H1 (cell line): Measurements from ENCODE around the gene SLC22A23. TPM values are rescaled to one million over a fixed set of nuclear protein-coding genes. Genes with fewer than 3 reads are reported as not detected.
A peak's percentile ranks its signal among the peaks of the same experiment; 100 is the strongest.

Source experiments
- CTCF ChIA-PET: fragments of 300-600 bp; sonication (Branson Sonifier 250); formaldehyde crosslinking; loops from one replicate; lab custom pipeline; 2021; ENCODE audit not compliant: partially characterized antibody; lab: Charles Lee
- POLR2A ChIA-PET: fragments of 300-600 bp; sonication (Branson Sonifier 250); formaldehyde crosslinking; loops from one replicate; lab custom pipeline; 2021; ENCODE audit warnings: inconsistent platforms; ENCODE audit not compliant: partially characterized antibody; lab: Charles Lee
- DNase-seq, 2 experiments: peaks; one replicate each; pipeline versions ENCODE4 v3.0.0 to v3.0.0-alpha.2; 2010 to 2022; ENCODE audit warnings: low spot score in 2 of 2, low read depth in 1 of 2, mixed read lengths in 1 of 2
- FAIRE-seq: peaks from 2 replicates; lab custom pipeline; 2011; peaks lifted over from hg19 to GRCh38; lab: Jason Lieb, UNC
- H2AFZ ChIP-seq: 2 replicates; pipeline ENCODE4 v1.8.1; 2012; ENCODE audit warnings: low read length, inconsistent platforms
- H2AK5ac ChIP-seq: 2 replicates; pipeline ENCODE4 v1.6.1; 2013; ENCODE audit warnings: low read depth, low read length
- H2BK120ac ChIP-seq: replicated peaks from 2 replicates; pipeline ENCODE3; 2013; ENCODE audit warnings: low read depth, low read length, inconsistent platforms
- H2BK12ac ChIP-seq: 2 replicates; pipeline ENCODE4 v1.6.1; 2013; ENCODE audit warnings: low read depth, low read length
- H2BK15ac ChIP-seq: 2 replicates; pipeline ENCODE4 v1.6.1; 2013; ENCODE audit warnings: low read length
- H2BK20ac ChIP-seq: 2 replicates; pipeline ENCODE4 v1.6.1; 2013; ENCODE audit warnings: low read length
- H2BK5ac ChIP-seq: 2 replicates; pipeline ENCODE4 v1.6.1; 2013; ENCODE audit warnings: low read depth, low read length
- H3K14ac ChIP-seq: 2 replicates; pipeline ENCODE4 v1.6.1; 2013; ENCODE audit warnings: inconsistent platforms; ENCODE audit not compliant: insufficient read length
- H3K18ac ChIP-seq: 2 replicates; pipeline ENCODE4 v1.6.1; 2013; ENCODE audit warnings: low read length; ENCODE audit errors: extremely low read depth
- H3K23ac ChIP-seq: 2 replicates; pipeline ENCODE4 v1.6.1; 2013; ENCODE audit warnings: inconsistent platforms; ENCODE audit not compliant: insufficient read length
- H3K23me2 ChIP-seq: 2 replicates; pipeline ENCODE4 v1.6.1; 2013; ENCODE audit warnings: low read depth, low read length
- H3K27ac ChIP-seq: 2 replicates; pipeline ENCODE4 v1.6.1; 2011; ENCODE audit warnings: low read depth, low read length, inconsistent platforms
- H3K27me3 ChIP-seq, 4 experiments: replicated peaks in 1 of 4; 1 replicate in 1 of 4; 2 replicates in 3 of 4; pipeline versions ENCODE4 v1.6.1 to v1.8.1; 2011 to 2013; ENCODE audit warnings: low read length in 3 of 4, mild to moderate bottlenecking in 3 of 4, inconsistent platforms in 2 of 4, mixed read lengths in 2 of 4, moderate library complexity in 1 of 4; ENCODE audit not compliant: control insufficient read depth in 3 of 4, insufficient read depth in 3 of 4; ENCODE audit errors: extremely low read depth in 1 of 4
- H3K36me3 ChIP-seq, 4 experiments: 2 replicates each; pipeline versions ENCODE4 v1.6.1 to v1.8.1; 2011 to 2013; ENCODE audit warnings: mild to moderate bottlenecking in 4 of 4, low read length in 3 of 4, moderate library complexity in 2 of 4, control low read depth in 1 of 4, inconsistent platforms in 1 of 4; ENCODE audit not compliant: insufficient read depth in 4 of 4, control insufficient read depth in 2 of 4
- H3K4ac ChIP-seq: replicated peaks from 2 replicates; pipeline ENCODE3; 2013; ENCODE audit warnings: low read length, low read depth, mixed read lengths, inconsistent platforms; ENCODE audit not compliant: insufficient read length
- H3K4me1 ChIP-seq, 4 experiments: replicated peaks in 1 of 4; 1 replicate in 1 of 4; 2 replicates in 3 of 4; pipeline versions ENCODE4 v1.6.1 to v1.8.1; 2011 to 2013; ENCODE audit warnings: low read length in 3 of 4, inconsistent platforms in 2 of 4, mixed read lengths in 1 of 4; ENCODE audit not compliant: insufficient read depth in 4 of 4, control insufficient read depth in 3 of 4
- H3K4me2 ChIP-seq, 2 experiments: 2 replicates each; pipeline versions ENCODE4 v1.6.1 to v1.8.1; 2011 to 2013; ENCODE audit warnings: low read depth in 2 of 2, low read length in 2 of 2, control low read depth in 1 of 2, inconsistent platforms in 1 of 2, mild to moderate bottlenecking in 1 of 2; ENCODE audit not compliant: insufficient read depth in 1 of 2
- H3K4me3 ChIP-seq, 4 experiments: fragments of 200-600, 300-600 bp in 1 of 4; sonication (generic), shearing (Covaris generic), sonication (Bioruptor Twin) in 1 of 4; 2 replicates each; pipeline versions ENCODE4 v1.5.1 to v1.8.1; 2011 to 2016; ENCODE audit warnings: low read length in 4 of 4, low read depth in 3 of 4, control low read depth in 2 of 4, inconsistent platforms in 2 of 4, mild to moderate bottlenecking in 2 of 4, mixed read lengths in 1 of 4, moderate library complexity in 1 of 4; ENCODE audit not compliant: insufficient read depth in 2 of 4; ENCODE audit errors: extremely low read depth in 1 of 4
- H3K56ac ChIP-seq: replicated peaks from 2 replicates; pipeline ENCODE3; 2013; ENCODE audit warnings: low read depth, mild to moderate bottlenecking, mixed read lengths, low read length, inconsistent platforms; ENCODE audit not compliant: insufficient read length
- H3K79me1 ChIP-seq: 2 replicates; pipeline ENCODE4 v1.6.1; 2013; ENCODE audit warnings: low read depth, low read length, control low read depth
- H3K79me2 ChIP-seq, 2 experiments: 2 replicates each; pipeline versions ENCODE4 v1.6.1 to v1.8.1; 2012 to 2013; ENCODE audit warnings: low read length in 2 of 2, mild to moderate bottlenecking in 2 of 2, inconsistent platforms in 1 of 2; ENCODE audit not compliant: insufficient read depth in 2 of 2, control insufficient read depth in 1 of 2
- H3K9ac ChIP-seq, 4 experiments: replicated peaks in 1 of 4; 1 replicate in 1 of 4; 2 replicates in 3 of 4; pipeline versions ENCODE4 v1.6.1 to v1.8.1; 2011 to 2013; ENCODE audit warnings: low read depth in 3 of 4, low read length in 3 of 4, control low read depth in 2 of 4, mild to moderate bottlenecking in 2 of 4, moderate library complexity in 2 of 4, inconsistent platforms in 1 of 4; ENCODE audit errors: extremely low read depth in 1 of 4
- H3K9me3 ChIP-seq, 2 experiments: 2 replicates each; pipeline versions ENCODE4 v1.6.1 to v1.8.1; 2012 to 2013; ENCODE audit warnings: mild to moderate bottlenecking in 2 of 2, moderate library complexity in 2 of 2, control low read depth in 1 of 2, inconsistent platforms in 1 of 2, low read depth in 1 of 2, low read length in 1 of 2, mixed read lengths in 1 of 2; ENCODE audit not compliant: insufficient read depth in 2 of 2
- H4K20me1 ChIP-seq, 2 experiments: replicated peaks in 1 of 2; 2 replicates each; pipeline versions ENCODE3 to v1.8.1; 2011 to 2013; ENCODE audit warnings: inconsistent platforms in 2 of 2, low read length in 2 of 2, mild to moderate bottlenecking in 1 of 2; ENCODE audit not compliant: insufficient read depth in 2 of 2, control insufficient read depth in 1 of 2
- H4K5ac ChIP-seq: 2 replicates; pipeline ENCODE4 v1.6.1; 2013; ENCODE audit warnings: low read length, low read depth, mixed read lengths, inconsistent platforms; ENCODE audit not compliant: insufficient read length
- H4K8ac ChIP-seq: 2 replicates; pipeline ENCODE4 v1.8.0; 2013; ENCODE audit warnings: mild to moderate bottlenecking, moderate library complexity, low read length, inconsistent platforms; ENCODE audit not compliant: insufficient read depth; ENCODE audit errors: extremely low read depth
- H4K91ac ChIP-seq: replicated peaks from 2 replicates; pipeline ENCODE3; 2013; ENCODE audit warnings: low read length, mixed read lengths, inconsistent platforms; ENCODE audit not compliant: insufficient read length
- CTBP2 ChIP-seq: IDR thresholded peaks from 2 replicates; pipeline ENCODE4 v1.7.0; 2011; ENCODE audit warnings: borderline replicate concordance, mild to moderate bottlenecking, moderate library complexity, mixed read lengths, low read length; ENCODE audit not compliant: insufficient read depth, insufficient read length
- SAP30 ChIP-seq: fragments of 300-600 bp; sonication (generic); IDR thresholded peaks from 2 replicates; pipeline ENCODE4 v1.7.1; 2012; ENCODE audit warnings: low read length, moderate library complexity, mild to moderate bottlenecking, inconsistent platforms; ENCODE audit not compliant: insufficient read depth, insufficient replicate concordance
- TEAD4 ChIP-seq: IDR thresholded peaks from 2 replicates; pipeline ENCODE4 v1.6.1; 2012; ENCODE audit warnings: low read depth, low read length, inconsistent platforms, mixed read lengths
- WGBS, 2 experiments: shearing (Covaris generic) in 1 of 2; methylation state at CpG; one replicate each; pipeline versions ENCODE4 v1.1.6 to v1.1.7; 2013 to 2015; ENCODE audit warnings: low lambda C conversion rate in 2 of 2, mixed read lengths in 2 of 2, inconsistent platforms in 1 of 2, low coverage in 1 of 2, missing lambda C conversion rate in 1 of 2; ENCODE audit not compliant: insufficient replicate concordance in 2 of 2, insufficient coverage in 1 of 2, insufficient read length in 1 of 2; ENCODE audit errors: extremely low coverage in 1 of 2, missing lambda C conversion rate in 1 of 2; 5-methylcytosine and 5-hydroxymethylcytosine counted together
- polyA plus RNA-seq, 7 experiments: library from polyadenylated mRNA; depleted of rRNA in 3 of 7; stranded (reverse) in 5 of 7; unstranded in 2 of 7; fragments of >200 nt in 5 of 7; fragments of 200-250 nt in 2 of 7; gene quantifications; 1 replicate in 5 of 7; 2 replicates in 1 of 7; 4 replicates in 1 of 7; pipeline versions ENCODE4 v1.2.1 to v1.2.3, GENCODE V29; 2011 to 2013; ENCODE audit warnings: missing spikeins in 2 of 7, mixed read lengths in 2 of 7
- total RNA-seq: library from RNA; stranded (reverse); fragmentation: NEBNext Ultra II Directional; extraction: Animal tissue kit (Norgen Biotek cat#: 25700); gene quantifications from 2 replicates; pipeline ENCODE4 v1.2.1, GENCODE V29; 2021

SLC22A23 gene
- total and polyA plus RNA-seq, 2 of the 8 experiments (the other 6 are each of a cell fraction or from before 2014, with no cell fraction given), result 9.9 to 38.4 TPM

- Histone ChIP-seq H2AFZ (no peak overlapping the region), H3K4me1 (peaks cover 27 to 47% (median 35%) of the 10 kb centered on the region in 4 experiments), H3K56ac (peak overlapping the region; percentile 33), H4K20me1 (no peaks in the 10 kb centered on the region), H3K79me2 (peaks cover 0 to 63% of the 10 kb centered on the region in 2 experiments; a peak in 2 of 4 replicates), H3K4ac (peak overlapping the region; percentile 73), H3K23ac (no peak overlapping the region), H3K18ac (peak overlapping the region; percentile 52), H3K27ac (no peak overlapping the region), H2BK20ac (peak overlapping the region; percentile 68; the same call in 1 of the 2 replicates), H2BK5ac (peak overlapping the region; percentile 95; the same call in 1 of the 2 replicates), H4K91ac (peak overlapping the region; percentile 96), H3K9ac (no peak overlapping the region), H4K8ac (no peak overlapping the region), H4K5ac (peak overlapping the region; percentile 51), H2BK15ac (no peak overlapping the region), H3K79me1 (peaks cover 3% of the 10 kb centered on the region; the same call in 1 of the 2 replicates), H3K4me3 (peak overlapping the region in 3 of 4 experiments; percentile 10 to 42 (median 14); a peak in 5 of 8 replicates), H2AK5ac (no peak overlapping the region), H3K23me2 (no peaks in the 10 kb centered on the region; the same call in 1 of the 2 replicates), H3K14ac (no peak overlapping the region), H2BK120ac (peak overlapping the region; percentile 11), H3K9me3 (no peaks in the 10 kb centered on the region), H2BK12ac (no peak overlapping the region; the same call in 1 of the 2 replicates), H3K36me3 (no peaks in the 10 kb centered on the region), H3K27me3 (no peaks in the 10 kb centered on the region), H3K4me2 (peak overlapping the region; percentile 60 to 71)
- FAIRE-seq, result peak; percentile 58
- WGBS, 2 experiments, result 0% methylated on average over 6 of the region's 6 CpGs; no CpG with 5 or more reads in 1 of the 2 experiments
- TF ChIP-seq TEAD4, result peak; percentile 62
- no peak for TF ChIP-seq SAP30
- TF ChIP-seq CTBP2, result peak; percentile 68
- ChIA-PET POLR2A (interaction anchor here (0.6 kb wide), 2 partner anchors 9 to 70 kb away, joined by 3 read pairs; no protein-coding TSS in a partner anchor), CTCF (interaction anchor here (0.6 to 2.3 kb wide), 4 partner anchors 12 to 848 kb away, joined by 3 to 15 read pairs (median 4); partner anchors contain the start of gene SLC22A23)
- DNase-seq, result no peak
Measured at GRCh38 chr6:3423439-3424184, 33.2 kb downstream of the SLC22A23 start.
